ENCODE results near the gene BICRA. TPM values are rescaled to one million over a fixed set of nuclear protein-coding genes. Genes with fewer than 3 reads are reported as not detected.

Gene BICRA
- polyA plus RNA-seq, 1 of the 3 experiments (the other 2 are of a cell fraction) = 1.4 TPM

DNA sequence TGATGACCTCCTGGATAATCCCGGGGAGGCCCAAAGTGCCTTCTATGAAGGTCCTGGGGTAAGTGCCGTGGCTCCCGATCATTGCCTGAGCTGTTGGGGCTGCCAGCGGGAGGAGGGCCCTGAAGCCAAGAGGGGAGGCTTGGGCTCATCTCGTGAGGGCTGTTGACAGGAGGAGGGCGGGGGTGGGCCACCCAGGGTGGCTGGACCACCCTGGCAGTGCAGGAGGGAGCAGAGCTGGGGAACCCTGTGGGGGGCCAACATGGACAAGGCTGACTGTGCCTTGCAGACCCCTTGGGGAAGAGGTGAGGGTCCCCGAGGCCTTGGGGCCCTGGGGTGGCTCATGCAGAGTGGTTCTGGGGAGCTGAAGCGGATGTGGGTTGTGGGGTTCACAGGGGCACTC, 66.9 kb downstream of the BICRA start:
- H4K20me1 ChIP-seq (ENCODE audit: insufficient read depth) = peaks cover 6% of the 10 kb centered on the region; the same call in 1 of the 2 replicates
- CTCF ChIA-PET = interaction anchor here (1.2 to 1.3 kb wide), 2 partner anchors 15 to 22 kb away, joined by 3 to 4 read pairs; no protein-coding TSS in a partner anchor
- no CpG with 5 or more reads among the region's 8 CpGs for WGBS (ENCODE audit: low lambda C conversion rate)

DNA sequence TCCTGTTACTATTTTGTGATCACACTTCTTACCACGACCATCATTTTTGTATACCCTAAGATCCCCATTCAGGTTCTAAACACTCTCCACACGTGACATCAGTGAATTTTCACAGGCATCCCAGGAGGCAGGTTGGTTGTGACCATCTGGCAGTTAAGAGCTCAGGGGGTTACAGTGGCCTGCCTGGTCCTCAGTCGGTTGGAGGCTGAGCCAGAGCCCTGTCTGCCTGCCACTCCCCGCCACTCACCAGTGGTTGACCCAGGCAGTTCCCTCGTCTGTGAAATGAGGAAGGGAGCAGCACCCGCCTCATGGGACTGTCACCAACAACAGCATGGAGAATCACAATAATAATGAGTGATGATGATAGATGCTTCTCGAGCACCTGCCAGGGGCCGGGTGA, 67.9 kb downstream of the BICRA start:
- Histone ChIP-seq H3K4me2 (no peak overlapping the region), H3K27me3 (ENCODE audit: insufficient read depth) (no peaks in the 10 kb centered on the region), H3K27ac (ENCODE audit: low read depth in 2 of 2, low read length in 1 of 2) (no peak overlapping the region), H3K9me3 (no peaks in the 10 kb centered on the region), H3K9me2 (no peaks in the 10 kb centered on the region), H3K9ac (no peak overlapping the region), H3K4me3 (ENCODE audit: low read depth in 2 of 2, low read length in 1 of 2) (no peak overlapping the region), H4K20me1 (ENCODE audit: insufficient read depth) (no peaks in the 10 kb centered on the region), H3K79me2 (ENCODE audit: insufficient read depth) (no peaks in the 10 kb centered on the region), H3F3A (replicated peaks; ENCODE audit: insufficient read depth) (peaks cover 3% of the 10 kb centered on the region), H3K36me3 (replicated peaks in 1 of 2; ENCODE audit: control insufficient read depth in 1 of 2, insufficient read depth in 2 of 2, low read length in 1 of 2) (peaks cover 10 to 19% of the 10 kb centered on the region in 2 experiments), H2AFZ (ENCODE audit: low read depth) (no peak overlapping the region), H3K4me1 (ENCODE audit: control insufficient read depth in 1 of 2, insufficient read depth in 2 of 2, low read depth in 1 of 2, low read length in 1 of 2) (no peaks in the 10 kb centered on the region)
- DNase-seq = no peak
- 89% methylated on average over 8 of the region's 8 CpGs for WGBS (ENCODE audit: low lambda C conversion rate)
- ChIA-PET CTCF (interaction anchor here (1.2 to 1.3 kb wide), 3 partner anchors 14 to 22 kb away, joined by 3 to 4 read pairs (median 4); no protein-coding TSS in a partner anchor), POLR2A (no interaction called here)
- TF ChIP-seq MEF2A (IDR thresholded peaks at IDR 0.05; ENCODE audit: borderline replicate concordance, low read depth) (no peak), FOXM1 (IDR thresholded peaks at IDR 0.05; ENCODE audit: low read depth) (no peak), RCOR1 (IDR thresholded peaks at IDR 0.05; ENCODE audit: low read length) (no peak), YY1 (IDR thresholded peaks at IDR 0.05; ENCODE audit: low read depth) (no peak), JUND (IDR thresholded peaks at IDR 0.05) (no peak), FOXJ3 (CRISPR knock-in tag; IDR thresholded peaks at IDR 0.05) (no peak), TCF12 (IDR thresholded peaks at IDR 0.05) (no peak), SIN3A (IDR thresholded peaks at IDR 0.05; ENCODE audit: borderline replicate concordance, low read depth, low read length) (no peak), CHD2 (IDR thresholded peaks at IDR 0.05; ENCODE audit: low read length, partially characterized antibody) (no peak)
- TF ChIP-seq, protein P1, sequence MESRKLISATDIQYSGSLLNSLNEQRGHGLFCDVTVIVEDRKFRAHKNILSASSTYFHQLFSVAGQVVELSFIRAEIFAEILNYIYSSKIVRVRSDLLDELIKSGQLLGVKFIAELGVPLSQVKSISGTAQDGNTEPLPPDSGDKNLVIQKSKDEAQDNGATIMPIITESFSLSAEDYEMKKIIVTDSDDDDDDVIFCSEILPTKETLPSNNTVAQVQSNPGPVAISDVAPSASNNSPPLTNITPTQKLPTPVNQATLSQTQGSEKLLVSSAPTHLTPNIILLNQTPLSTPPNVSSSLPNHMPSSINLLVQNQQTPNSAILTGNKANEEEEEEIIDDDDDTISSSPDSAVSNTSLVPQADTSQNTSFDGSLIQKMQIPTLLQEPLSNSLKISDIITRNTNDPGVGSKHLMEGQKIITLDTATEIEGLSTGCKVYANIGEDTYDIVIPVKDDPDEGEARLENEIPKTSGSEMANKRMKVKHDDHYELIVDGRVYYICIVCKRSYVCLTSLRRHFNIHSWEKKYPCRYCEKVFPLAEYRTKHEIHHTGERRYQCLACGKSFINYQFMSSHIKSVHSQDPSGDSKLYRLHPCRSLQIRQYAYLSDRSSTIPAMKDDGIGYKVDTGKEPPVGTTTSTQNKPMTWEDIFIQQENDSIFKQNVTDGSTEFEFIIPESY (IDR thresholded peaks at IDR 0.05; ENCODE audit: borderline replicate concordance, low read depth) = no peak
- TF ChIP-seq, protein P2, sequence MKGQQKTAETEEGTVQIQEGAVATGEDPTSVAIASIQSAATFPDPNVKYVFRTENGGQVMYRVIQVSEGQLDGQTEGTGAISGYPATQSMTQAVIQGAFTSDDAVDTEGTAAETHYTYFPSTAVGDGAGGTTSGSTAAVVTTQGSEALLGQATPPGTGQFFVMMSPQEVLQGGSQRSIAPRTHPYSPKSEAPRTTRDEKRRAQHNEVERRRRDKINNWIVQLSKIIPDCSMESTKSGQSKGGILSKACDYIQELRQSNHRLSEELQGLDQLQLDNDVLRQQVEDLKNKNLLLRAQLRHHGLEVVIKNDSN (IDR thresholded peaks at IDR 0.05; ENCODE audit: borderline replicate concordance, low read depth) = no peak

More for the DNA sequence above, 66.9 kb downstream of the BICRA start:
- Histone ChIP-seq H3K36me3 (replicated peaks in 1 of 2; ENCODE audit: control insufficient read depth in 1 of 2, insufficient read depth in 2 of 2, low read length in 1 of 2) (peaks cover 10 to 16% of the 10 kb centered on the region in 2 experiments), H3K9ac (no peak overlapping the region), H3K4me2 (no peak overlapping the region), H3K27ac (ENCODE audit: low read depth in 2 of 2, low read length in 1 of 2) (no peak overlapping the region), H3K9me2 (no peaks in the 10 kb centered on the region), H3K4me3 (ENCODE audit: low read depth in 2 of 2, low read length in 1 of 2) (no peak overlapping the region), H2AFZ (ENCODE audit: low read depth) (no peak overlapping the region), H3K79me2 (ENCODE audit: insufficient read depth) (peaks cover 1% of the 10 kb centered on the region; the same call in 1 of the 2 replicates), H3K27me3 (ENCODE audit: insufficient read depth) (no peaks in the 10 kb centered on the region), H3K4me1 (ENCODE audit: control insufficient read depth in 1 of 2, insufficient read depth in 2 of 2, low read depth in 1 of 2, low read length in 1 of 2) (no peaks in the 10 kb centered on the region), H3K9me3 (no peaks in the 10 kb centered on the region), H3F3A (replicated peaks; ENCODE audit: insufficient read depth) (peaks cover 3% of the 10 kb centered on the region)
- no peak for TF ChIP-seq TAF1 (IDR thresholded peaks at IDR 0.05; ENCODE audit: borderline replicate concordance, low read depth, low read length)
- TF ChIP-seq SIN3A (IDR thresholded peaks at IDR 0.05; ENCODE audit: borderline replicate concordance, low read depth, low read length) = no peak
- TF ChIP-seq CHD2 (IDR thresholded peaks at IDR 0.05; ENCODE audit: low read length, partially characterized antibody) = no peak
- TF ChIP-seq, protein P3, sequence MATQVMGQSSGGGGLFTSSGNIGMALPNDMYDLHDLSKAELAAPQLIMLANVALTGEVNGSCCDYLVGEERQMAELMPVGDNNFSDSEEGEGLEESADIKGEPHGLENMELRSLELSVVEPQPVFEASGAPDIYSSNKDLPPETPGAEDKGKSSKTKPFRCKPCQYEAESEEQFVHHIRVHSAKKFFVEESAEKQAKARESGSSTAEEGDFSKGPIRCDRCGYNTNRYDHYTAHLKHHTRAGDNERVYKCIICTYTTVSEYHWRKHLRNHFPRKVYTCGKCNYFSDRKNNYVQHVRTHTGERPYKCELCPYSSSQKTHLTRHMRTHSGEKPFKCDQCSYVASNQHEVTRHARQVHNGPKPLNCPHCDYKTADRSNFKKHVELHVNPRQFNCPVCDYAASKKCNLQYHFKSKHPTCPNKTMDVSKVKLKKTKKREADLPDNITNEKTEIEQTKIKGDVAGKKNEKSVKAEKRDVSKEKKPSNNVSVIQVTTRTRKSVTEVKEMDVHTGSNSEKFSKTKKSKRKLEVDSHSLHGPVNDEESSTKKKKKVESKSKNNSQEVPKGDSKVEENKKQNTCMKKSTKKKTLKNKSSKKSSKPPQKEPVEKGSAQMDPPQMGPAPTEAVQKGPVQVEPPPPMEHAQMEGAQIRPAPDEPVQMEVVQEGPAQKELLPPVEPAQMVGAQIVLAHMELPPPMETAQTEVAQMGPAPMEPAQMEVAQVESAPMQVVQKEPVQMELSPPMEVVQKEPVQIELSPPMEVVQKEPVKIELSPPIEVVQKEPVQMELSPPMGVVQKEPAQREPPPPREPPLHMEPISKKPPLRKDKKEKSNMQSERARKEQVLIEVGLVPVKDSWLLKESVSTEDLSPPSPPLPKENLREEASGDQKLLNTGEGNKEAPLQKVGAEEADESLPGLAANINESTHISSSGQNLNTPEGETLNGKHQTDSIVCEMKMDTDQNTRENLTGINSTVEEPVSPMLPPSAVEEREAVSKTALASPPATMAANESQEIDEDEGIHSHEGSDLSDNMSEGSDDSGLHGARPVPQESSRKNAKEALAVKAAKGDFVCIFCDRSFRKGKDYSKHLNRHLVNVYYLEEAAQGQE (IDR thresholded peaks at IDR 0.05; ENCODE audit: low read depth, low read length) = no peak
- TF ChIP-seq YY1 (IDR thresholded peaks at IDR 0.05; ENCODE audit: low read depth) = no peak
- TF ChIP-seq, protein P2 (IDR thresholded peaks at IDR 0.05; ENCODE audit: borderline replicate concordance, low read depth) = no peak
- no peak for TF ChIP-seq ELF1 (IDR thresholded peaks at IDR 0.05)
- TF ChIP-seq, protein P4, sequence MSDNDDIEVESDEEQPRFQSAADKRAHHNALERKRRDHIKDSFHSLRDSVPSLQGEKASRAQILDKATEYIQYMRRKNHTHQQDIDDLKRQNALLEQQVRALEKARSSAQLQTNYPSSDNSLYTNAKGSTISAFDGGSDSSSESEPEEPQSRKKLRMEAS (IDR thresholded peaks at IDR 0.05; ENCODE audit: low read depth) = no peak
- no peak for TF ChIP-seq TEAD4 (IDR thresholded peaks at IDR 0.05; ENCODE audit: borderline replicate concordance, insufficient read depth)
- POLR2A ChIA-PET = no interaction called here
- no peak for DNase-seq

Measured in SK-N-SH (cell line).